ENCODE data around the gene TMEM114. TPM values are rescaled to one million over a fixed set of nuclear protein-coding genes. Genes with fewer than 3 reads are reported as not detected.
"Not testable (repeated sequence)": the region's sequence is repeated elsewhere in the genome, so short reads cannot be mapped to it uniquely, and the experiment has no call there.

The TMEM114 gene
- total RNA-seq, 2 donors from 2014 or later: not detected

DNA sequence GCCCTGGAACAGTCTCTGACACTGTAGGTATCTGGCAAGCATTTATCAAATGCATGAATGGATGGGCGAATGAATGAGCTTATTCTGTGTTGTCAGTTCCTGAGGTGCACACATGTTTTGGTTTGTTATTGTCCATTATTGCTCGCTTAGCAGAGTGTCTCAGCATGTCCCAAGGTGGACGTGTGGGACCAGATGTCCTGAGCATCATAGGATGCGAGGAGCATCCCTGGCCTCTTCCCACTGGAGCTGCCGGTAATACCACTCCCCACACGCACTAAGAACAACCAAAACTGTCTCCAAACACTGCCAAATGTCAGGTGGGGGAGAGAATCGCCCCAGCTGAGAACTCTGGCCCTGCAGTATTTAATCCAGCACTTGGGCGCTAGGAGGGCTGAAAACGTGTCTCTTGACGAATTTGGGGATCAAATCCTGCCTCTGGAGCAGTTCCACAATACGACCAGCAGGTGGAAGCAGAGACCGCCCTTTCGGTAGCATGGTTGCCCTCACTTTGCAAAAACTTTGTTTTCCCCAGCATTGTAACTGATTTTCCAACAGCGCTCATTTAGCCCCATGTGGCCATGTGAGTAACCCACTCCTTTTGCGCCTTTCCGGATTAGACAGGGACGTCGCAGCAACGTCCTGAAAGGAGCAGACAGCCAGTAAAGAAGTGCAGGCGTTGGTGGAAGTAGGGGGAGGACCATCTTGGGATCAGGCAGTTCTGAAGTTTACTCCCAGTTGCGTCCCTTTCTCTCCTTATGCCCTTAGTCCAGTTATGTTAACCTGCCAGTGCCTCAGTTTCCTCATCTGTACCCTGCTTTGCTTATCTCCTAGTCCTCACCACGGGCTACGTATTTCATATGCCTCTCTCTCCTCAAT, 22.7 kb downstream of the TMEM114 start:
- Histone ChIP-seq H3K27ac (no peak overlapping the region), H3K4me3 (no peak overlapping the region), H3K9me3 (no peaks in the 10 kb centered on the region), H3K36me3 (no peaks in the 10 kb centered on the region), H3K27me3 (peaks cover 0 to 6% of the 10 kb centered on the region in 2 donors), H3K4me1 (peaks cover 0 to 6% of the 10 kb centered on the region in 2 donors)
- peak; percentile 81 for DNase-seq (ENCODE audit: low spot score)
- TF ChIP-seq CTCF (IDR thresholded peaks at IDR 0.05): peak; percentile 93 to 99

GRCh38 chr16:8565498-8565897, 24.8 kb downstream of the TMEM114 start:
- H3K4me1 ChIP-seq: peaks cover 0 to 6% of the 10 kb centered on the region in 2 donors
- H3K36me3 ChIP-seq: no peaks in the 10 kb centered on the region
- H3K4me3 ChIP-seq: no peak overlapping the region
- DNase-seq (ENCODE audit: low spot score): no peak
- H3K27ac ChIP-seq: no peak overlapping the region
- H3K27me3 ChIP-seq: peaks cover 0 to 6% of the 10 kb centered on the region in 2 donors
- no peak for TF ChIP-seq CTCF (IDR thresholded peaks at IDR 0.05)
- no peaks in the 10 kb centered on the region for H3K9me3 ChIP-seq

GRCh38 chr16:8564934-8565345, 25.4 kb downstream of the TMEM114 start:
- Histone ChIP-seq H3K27me3 (peaks cover 0 to 6% of the 10 kb centered on the region in 2 donors), H3K27ac (no peak overlapping the region), H3K4me1 (peaks cover 0 to 5% of the 10 kb centered on the region in 2 donors), H3K9me3 (no peaks in the 10 kb centered on the region), H3K36me3 (no peaks in the 10 kb centered on the region), H3K4me3 (no peak overlapping the region)
- no peak for DNase-seq (ENCODE audit: low spot score)
- no peak for TF ChIP-seq CTCF (IDR thresholded peaks at IDR 0.05)

DNA sequence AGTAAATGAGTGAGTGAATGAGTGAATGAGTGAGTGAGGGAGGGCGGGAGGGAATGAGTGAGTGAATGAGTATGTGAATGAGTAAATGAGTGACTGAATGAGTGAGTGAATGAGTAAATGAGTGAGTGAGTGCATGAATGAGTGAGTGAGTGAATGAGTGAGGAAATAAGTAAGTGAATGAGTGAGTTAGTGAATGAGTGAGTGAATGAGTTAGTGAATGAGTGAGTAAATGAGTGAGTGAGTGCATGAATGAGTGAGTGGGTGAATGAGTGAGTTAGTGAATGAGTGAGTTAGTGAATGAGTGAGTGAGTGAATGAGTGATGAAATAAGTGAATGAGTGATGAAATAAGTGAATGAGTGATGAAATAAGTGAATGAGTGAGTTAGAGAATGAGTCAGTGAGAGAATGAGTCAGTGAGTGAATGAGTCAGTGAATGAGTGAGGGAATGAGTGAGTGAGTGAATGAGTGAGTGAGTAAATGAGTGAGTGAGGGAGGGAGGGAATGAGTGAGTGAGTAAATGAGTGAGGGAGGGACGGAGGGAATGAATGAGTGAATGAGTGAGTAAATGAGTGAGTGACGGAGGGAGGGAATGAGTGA, 26.3 kb downstream of the TMEM114 start:
- not testable (repeated sequence) for DNase-seq (ENCODE audit: low spot score); H3K4me3 ChIP-seq

DNA sequence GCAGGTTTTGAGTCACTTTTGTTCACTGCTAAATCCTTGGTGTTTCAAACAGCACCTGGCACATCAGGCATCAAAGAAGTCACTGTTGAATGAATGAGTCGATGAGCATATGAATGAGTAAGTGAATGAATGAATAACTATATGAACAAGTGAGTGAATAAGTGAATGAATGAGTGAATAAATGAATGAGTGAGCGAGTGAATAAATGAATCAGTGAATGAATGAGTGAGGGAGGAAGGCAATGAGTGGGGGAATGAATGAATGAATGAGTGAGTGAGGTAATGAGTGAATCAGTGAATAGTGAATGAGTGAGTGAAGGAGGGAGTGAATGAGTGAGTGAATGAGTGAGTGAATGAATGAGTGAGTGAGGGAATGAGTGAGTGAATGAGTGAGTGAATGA, 28.8 kb downstream of the TMEM114 start:
- DNase-seq (ENCODE audit: low spot score): no peak
- Histone ChIP-seq H3K9me3 (no peaks in the 10 kb centered on the region), H3K27me3 (no peaks in the 10 kb centered on the region), H3K4me3 (no peak overlapping the region), H3K4me1 (no peaks in the 10 kb centered on the region), H3K36me3 (no peaks in the 10 kb centered on the region), H3K27ac (no peak overlapping the region)
- no peak for TF ChIP-seq CTCF (IDR thresholded peaks at IDR 0.05)

More for the DNA sequence above, 26.3 kb downstream of the TMEM114 start:
- not testable (repeated sequence) for H3K4me1 ChIP-seq, H3K36me3 ChIP-seq, H3K27me3 ChIP-seq, H3K27ac ChIP-seq, H3K9me3 ChIP-seq

GRCh38 chr16:8555400-8555799, 34.9 kb downstream of the TMEM114 start:
- Histone ChIP-seq H3K36me3 (no peaks in the 10 kb centered on the region), H3K9me3 (no peaks in the 10 kb centered on the region), H3K4me3 (no peak overlapping the region), H3K4me1 (no peaks in the 10 kb centered on the region), H3K27ac (no peak overlapping the region), H3K27me3 (no peaks in the 10 kb centered on the region)
- TF ChIP-seq CTCF (IDR thresholded peaks at IDR 0.05): no peak
- DNase-seq (ENCODE audit: low spot score): no peak
